Adipocyte (in vitro differentiated cells): Measurements from ENCODE around the gene TMEM14A.

Experiments used
- DNase-seq: peaks from one replicate; pipeline ENCODE4 v3.0.0-alpha.2; 2015; ENCODE audit warnings: low read depth
- H3K27me3 ChIP-seq: replicated peaks from 2 replicates; pipeline ENCODE4 v1.7.0; 2013; ENCODE audit warnings: mild to moderate bottlenecking, low read length, moderate library complexity; ENCODE audit not compliant: control insufficient read depth, insufficient read depth
- H3K36me3 ChIP-seq: 2 replicates; pipeline ENCODE4 v1.7.0; 2013; ENCODE audit warnings: low read length, mild to moderate bottlenecking, moderate library complexity; ENCODE audit not compliant: control insufficient read depth, insufficient read depth, severe bottlenecking
- H3K4me1 ChIP-seq: 2 replicates; pipeline ENCODE4 v1.7.0; 2013; ENCODE audit warnings: mild to moderate bottlenecking, low read length, moderate library complexity; ENCODE audit not compliant: control insufficient read depth, insufficient read depth
- H3K4me3 ChIP-seq: 2 replicates; pipeline ENCODE4 v1.7.0; 2013; ENCODE audit warnings: mild to moderate bottlenecking, low read length, moderate library complexity
- H3K9ac ChIP-seq: 2 replicates; pipeline ENCODE4 v1.7.0; 2013; ENCODE audit warnings: mild to moderate bottlenecking, low read length, moderate library complexity
- H3K9me3 ChIP-seq: 2 replicates; pipeline ENCODE4 v1.7.0; 2013; ENCODE audit warnings: mild to moderate bottlenecking, low read length, moderate library complexity; ENCODE audit not compliant: control insufficient read depth

Gene TMEM14A

DNA sequence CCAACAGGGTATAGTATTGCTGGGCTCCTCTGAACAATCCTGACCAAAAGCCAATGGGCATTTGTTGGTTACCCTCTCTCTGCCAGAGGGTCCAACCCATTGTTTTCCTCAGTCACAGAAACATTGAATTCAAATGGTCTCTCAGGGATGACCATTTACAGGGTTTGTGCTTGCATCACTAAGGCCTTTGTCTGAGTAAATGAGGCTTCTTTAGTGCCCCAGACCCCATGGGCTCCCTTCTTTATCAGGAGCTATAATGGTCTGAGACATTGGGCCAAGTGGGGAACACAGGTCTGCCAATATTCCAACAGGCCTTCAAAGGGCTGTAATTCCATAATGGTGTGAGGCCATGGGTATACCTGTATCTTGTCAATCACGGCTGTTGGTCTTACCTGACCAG, 65.2 kb downstream of the TMEM14A start:
- Histone ChIP-seq H3K9ac (no peak overlapping the region), H3K4me1 (no peaks in the 10 kb centered on the region), H3K4me3 (no peak overlapping the region), H3K9me3 (peaks cover 16% of the 10 kb centered on the region), H3K36me3 (no peaks in the 10 kb centered on the region), H3K27me3 (peaks cover 4% of the 10 kb centered on the region)
- DNase-seq: no peak
